Activated CD4-positive, alpha-beta T cell treated with anti-CD3 and anti-CD28 coated beads, Interleukin-2, amount 50 U/mL, for 16 hours (primary cell): Measurements from ENCODE around the gene MMRN2.
"Not testable (repeated sequence)": the region's sequence is repeated elsewhere in the genome, so short reads cannot be mapped to it uniquely, and the experiment has no call there.

Source experiments
- DNase-seq: peaks from one replicate; pipeline ENCODE4 v3.0.0-alpha.2; 2020

MMRN2 gene

GRCh38 chr10:86955501-86956194, 1.8 kb downstream of the MMRN2 start:
- no peak for DNase-seq

GRCh38 chr10:86954681-86955500, 2.5 kb downstream of the MMRN2 start:
- no peak for DNase-seq

DNA sequence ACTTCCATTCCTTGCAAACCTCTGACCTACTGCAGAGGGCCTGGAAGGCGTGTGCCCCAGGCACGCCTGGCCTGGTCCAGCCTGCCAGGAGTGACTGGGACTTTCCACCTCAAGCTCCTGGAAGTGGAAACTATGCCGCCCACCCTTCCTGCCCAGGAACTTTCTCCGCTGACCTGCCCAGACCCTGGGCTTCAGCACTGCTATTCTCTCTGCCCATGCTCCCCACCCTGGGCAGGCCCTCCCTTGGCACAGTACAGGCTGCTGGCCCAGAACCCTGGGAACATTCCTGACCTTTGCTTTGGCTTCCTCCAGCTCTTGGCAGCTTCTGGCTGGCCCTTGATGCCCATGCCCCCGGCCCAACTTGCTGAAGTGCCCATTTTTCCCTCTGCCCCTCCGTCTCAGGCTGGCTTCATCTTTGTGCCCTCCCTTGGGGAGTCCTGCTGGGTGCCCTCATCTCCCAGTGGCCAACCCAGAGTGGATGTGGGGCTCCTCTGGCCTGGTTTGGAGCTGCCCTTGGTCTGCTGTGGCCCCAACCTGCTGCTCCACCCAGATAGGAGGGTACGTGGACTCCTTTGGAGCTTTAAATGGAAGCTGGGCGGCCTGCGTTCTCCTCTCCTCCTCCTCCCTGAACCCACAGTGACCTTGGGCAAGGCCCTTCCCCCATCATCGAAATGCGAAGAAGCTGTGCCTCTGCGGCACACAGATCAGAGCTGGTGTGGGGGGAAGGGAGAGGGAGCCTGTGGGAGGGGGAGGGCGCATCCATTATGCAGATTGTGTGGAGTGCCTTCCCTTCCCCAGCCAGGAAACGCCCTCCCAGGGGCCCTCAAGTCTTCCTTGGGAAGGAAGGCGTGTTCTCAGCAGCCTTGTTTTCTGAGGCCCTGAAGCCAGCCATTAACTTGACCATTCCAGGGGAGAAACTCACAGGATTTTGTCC, 3.4 kb downstream of the MMRN2 start:
- no peak for DNase-seq

GRCh38 chr10:86952697-86953096, 4.7 kb downstream of the MMRN2 start:
- DNase-seq: not testable (repeated sequence)

- DNase-seq: no peak
Measured at GRCh38 chr10:86952106-86952505, 5.3 kb downstream of the MMRN2 start.

GRCh38 chr10:86951184-86951761, 6.1 kb downstream of the MMRN2 start:
- no peak for DNase-seq

DNA sequence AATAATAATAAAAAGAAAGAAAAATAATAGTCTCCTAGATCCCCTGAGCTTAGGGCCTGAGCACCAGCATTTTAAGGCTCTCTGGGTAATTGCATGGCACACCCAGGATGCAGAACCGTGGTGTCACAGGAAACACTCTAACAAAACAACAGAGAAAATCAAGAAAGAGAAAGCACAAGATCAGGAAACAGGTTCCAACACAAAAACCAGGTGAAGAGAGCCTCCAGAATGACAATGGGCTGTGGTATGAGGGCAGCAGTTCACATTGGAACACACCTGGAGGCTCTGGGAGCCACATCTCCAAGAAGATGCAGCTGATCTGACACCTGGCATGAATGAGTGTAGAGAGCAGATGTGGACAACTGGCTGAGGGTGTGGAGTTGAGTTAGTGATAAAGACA, 7.1 kb downstream of the MMRN2 start:
- no peak for DNase-seq

DNA sequence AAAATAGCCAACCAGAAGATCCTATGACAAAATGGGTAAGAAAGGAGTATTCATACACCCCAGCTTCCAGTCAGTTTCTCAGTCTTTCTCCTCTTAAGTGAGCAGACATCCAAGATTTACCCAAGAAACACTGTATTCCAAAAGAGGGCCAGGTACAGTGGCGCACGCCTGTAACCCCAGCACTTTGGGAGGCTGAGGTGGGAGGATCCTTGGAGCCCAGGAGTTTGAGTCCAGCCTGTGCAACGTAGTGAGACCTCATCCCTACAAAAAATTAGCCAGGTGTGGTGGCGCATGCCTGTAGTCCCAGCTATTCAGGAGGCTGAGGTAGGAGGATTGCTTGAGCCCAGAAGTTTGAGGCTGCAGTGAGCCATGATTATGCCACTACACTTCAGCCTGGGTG, 9.6 kb downstream of the MMRN2 start:
- DNase-seq: not testable (repeated sequence)

DNA sequence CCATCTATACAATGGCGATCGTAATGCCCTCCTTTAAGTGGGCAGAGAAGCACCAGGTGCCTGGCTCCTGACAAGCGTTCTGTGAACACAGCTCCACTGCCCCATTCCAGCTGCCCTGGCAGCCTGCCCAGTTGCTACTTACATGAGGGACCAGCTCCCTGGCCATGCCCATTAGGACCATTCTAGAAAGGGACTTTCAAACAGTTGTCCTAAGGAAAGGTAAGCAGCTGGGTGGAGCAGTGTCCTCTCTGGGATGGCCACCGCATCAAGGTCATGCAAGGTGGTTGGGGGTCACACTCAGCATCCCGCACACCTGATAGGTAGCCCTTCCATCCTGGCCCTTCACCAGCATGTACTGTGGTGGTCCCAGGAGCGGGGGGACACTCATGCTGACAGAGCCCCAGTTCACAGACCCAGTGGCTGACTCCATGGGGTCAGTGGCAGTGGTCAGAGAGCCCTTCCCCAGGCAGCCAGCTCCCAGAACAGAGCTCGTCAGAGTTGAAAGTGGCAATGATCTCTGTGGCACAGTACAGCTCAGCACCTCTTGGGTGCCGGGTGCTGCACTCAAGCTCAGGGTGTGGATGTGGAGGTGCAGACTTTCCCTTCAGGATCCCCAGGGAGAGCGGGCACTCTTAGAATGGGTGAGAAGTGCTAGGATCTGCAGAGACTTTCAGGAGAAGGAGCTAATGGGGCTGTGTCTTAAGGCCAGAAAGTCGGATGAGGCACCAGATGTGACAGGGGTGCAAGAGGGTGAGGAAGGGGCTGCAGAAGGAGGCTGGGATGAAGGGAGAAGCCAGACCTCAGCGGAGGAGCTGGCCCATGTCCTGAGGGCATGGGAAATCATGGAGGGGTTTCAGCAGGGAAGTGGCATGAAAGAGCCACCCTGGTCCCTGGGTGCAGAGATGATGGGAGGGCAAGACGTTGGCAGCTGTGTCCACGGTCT, 10.9 kb downstream of the MMRN2 start:
- DNase-seq: no peak

- DNase-seq: no peak
Measured at GRCh38 chr10:86945361-86946212, 11.8 kb downstream of the MMRN2 start.

GRCh38 chr10:86944907-86945306, 12.5 kb downstream of the MMRN2 start:
- no peak for DNase-seq

DNA sequence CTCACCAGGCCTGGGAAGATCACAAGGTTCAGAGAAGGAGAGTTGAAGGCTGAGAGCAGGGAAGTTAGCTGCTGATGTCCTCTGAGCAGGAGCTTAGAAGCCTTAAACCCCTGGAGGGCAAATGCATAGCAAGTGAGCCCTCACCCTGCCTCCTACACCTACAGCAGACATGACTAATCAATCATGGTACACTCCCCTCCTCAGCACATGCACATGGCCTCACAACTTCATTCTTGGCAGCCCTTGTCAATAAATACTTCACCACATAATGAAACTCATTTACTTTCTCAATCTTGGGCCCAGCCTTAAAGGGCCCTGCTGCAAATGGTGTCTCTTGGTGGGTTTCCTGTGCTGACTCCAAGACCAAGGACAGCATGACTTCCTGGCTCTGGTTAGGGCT, 12.9 kb downstream of the MMRN2 start:
- no peak for DNase-seq

DNA sequence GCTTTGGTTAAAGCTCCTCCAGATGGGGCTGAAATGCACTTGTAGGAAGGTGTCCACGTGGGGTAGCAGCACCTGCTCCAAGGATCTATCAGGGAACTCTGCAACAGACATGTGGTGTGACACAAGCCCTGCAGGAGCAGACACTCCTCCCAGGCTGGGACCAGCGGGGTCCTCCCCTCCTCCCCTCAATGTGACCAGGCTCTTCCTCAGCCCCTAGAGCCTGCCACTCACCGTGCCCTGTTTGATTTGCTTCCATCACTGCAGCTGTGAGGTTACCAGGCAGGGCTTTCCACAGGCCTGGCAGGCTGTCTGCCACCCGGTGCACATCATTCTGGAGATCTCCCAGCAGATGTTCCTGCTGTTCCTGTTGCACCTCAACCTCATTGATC, 13.4 kb downstream of the MMRN2 start:
- DNase-seq: no peak

DNA sequence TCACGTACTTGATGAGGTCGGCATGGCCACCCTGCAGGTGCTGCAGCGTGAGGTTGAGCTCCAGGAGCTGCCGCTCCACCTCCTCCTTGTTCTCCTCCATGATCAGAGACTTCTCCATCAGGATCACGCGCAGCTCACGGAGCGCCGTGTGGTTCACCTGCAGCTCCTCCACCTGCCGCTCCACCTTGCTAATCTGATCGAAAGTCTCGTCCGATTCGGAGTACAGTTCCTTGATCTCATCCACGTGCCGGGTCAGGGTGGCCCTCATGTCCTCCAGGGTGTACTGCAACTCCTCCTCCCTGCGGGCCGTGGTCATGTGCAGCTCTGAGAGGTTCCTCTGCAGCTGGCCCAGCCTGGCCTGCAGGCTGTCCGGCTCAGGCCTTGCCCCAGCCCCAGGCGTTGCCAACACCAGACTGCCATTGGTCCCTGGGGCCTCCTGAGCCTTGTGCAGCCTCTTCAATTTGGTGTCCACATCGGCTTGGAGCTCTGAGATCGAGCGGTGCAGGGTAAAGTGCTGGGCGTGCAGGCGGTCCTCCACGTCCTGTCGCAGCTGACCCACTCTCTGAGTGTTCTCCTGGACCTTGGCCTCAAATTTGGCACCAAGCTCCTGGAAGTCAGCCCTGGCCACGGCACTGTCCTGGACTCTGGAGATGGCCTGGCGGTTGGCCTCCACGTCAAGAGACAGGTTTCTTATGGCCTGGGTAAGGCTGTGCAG, 13.9 kb downstream of the MMRN2 start:
- DNase-seq: no peak

- no peak for DNase-seq
Measured at GRCh38 chr10:86942441-86943315, 14.7 kb downstream of the MMRN2 start.

- no peak for DNase-seq
Measured at GRCh38 chr10:86941991-86942421, 15.4 kb downstream of the MMRN2 start.

DNA sequence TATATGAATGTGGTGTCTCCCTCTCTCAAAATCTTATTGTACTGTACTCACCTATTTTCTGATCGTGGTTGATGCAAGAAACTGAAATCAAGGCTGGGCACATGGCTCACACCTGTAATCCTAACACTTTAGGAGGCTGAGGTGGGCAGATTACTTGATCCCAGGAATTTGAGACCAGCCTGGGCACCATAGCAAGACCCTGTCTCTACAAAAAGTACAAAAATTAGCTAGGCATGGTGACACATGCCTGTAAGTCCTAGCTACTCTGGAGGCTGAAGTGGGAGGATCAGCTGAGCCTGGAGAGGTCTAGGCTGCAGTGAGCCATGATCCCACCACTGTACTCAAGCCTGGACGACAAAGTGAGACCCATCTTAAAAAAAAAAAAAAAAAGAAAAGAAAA, 16.0 kb downstream of the MMRN2 start:
- DNase-seq: no peak

DNA sequence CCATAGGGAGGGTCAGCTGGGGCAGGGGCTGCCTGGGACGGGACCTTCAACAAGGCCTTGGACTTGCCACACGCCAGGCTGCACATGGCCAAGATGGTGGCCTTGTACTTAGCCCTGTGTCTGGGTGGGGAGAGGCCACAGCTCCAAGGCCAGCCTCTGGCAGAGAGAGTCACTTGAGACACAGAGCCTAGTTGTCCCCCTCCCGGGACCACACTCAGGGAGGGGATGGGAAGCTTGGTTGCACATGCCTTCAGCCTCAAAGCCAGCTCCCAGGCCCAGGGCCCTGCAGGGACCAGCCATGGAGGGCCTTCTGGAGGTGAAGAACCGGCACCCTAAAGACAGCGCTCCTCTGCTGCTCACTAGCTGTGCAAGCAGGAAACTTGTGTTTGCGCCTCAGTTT, 16.7 kb downstream of the MMRN2 start:
- DNase-seq: no peak

DNA sequence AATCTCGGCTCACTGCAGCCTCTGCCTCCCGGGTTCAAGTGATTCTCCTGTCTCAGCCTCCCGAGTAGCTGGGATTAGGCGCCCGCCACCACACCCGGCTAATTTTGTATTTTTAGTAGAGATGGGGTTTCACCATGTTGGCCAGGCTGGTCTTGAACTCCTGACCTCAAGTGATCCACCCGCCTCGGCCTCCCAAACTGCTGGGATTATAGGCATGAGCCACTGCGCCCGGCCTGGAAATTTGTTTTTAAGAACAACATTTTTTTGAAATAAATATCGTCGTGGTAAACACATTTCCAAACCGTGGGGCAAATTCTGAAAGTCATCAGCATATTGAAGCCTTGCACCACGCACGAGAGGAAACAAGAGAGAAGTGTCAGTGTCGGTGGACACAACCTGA, 17.3 kb downstream of the MMRN2 start:
- not testable (repeated sequence) for DNase-seq
